Right lobe of liver (tissue), 6 donors: Measurements from ENCODE around the gene POMGNT1. TPM values are rescaled to one million over a fixed set of nuclear protein-coding genes. Genes with fewer than 3 reads are reported as not detected.

Source experiments
- ATAC-seq, 4 donors: fragments of 200-7000 bp; cut with Tn5 transposase; one replicate each; pipeline ENCODE4 v1.9.1; 2020; ENCODE audit warnings: mild to moderate bottlenecking in 4 of 4, moderate library complexity in 4 of 4
- DNase-seq, 3 donors: peaks; one replicate each; pipeline ENCODE4 v3.0.0-alpha.2; 2020
- H3K27ac ChIP-seq, 3 donors: fragments of 200-600 bp; one replicate each; pipeline ENCODE4 v1.8.0; 2022
- H3K27me3 ChIP-seq, 2 donors: fragments of 200-600 bp; one replicate each; pipeline ENCODE4 v1.8.0; 2022
- H3K36me3 ChIP-seq, 4 donors: fragments of 200-600 bp; sonication (generic) in 1 of 4; one replicate each; pipeline versions ENCODE4 v1.5.1 to v1.8.0; 2017 to 2022; ENCODE audit warnings: control low read depth in 1 of 4
- H3K4me1 ChIP-seq, 4 donors: fragments of 200-600 bp; sonication (generic) in 1 of 4; one replicate each; pipeline versions ENCODE4 v1.5.1 to v1.8.0; 2017 to 2022; ENCODE audit warnings: control low read depth in 1 of 4
- H3K4me3 ChIP-seq, 3 donors: fragments of 200-600 bp; one replicate each; pipeline ENCODE4 v1.8.0; 2022
- H3K9me3 ChIP-seq, 4 donors: fragments of 200-600 bp; sonication (generic) in 1 of 4; one replicate each; pipeline versions ENCODE4 v1.5.1 to v1.8.0; 2017 to 2022; ENCODE audit warnings: control low read depth in 1 of 4
- CTCF ChIP-seq, 4 donors: fragments of 200-600 bp in 3 of 4; fragments of 450-650 bp in 1 of 4; IDR thresholded peaks; one replicate each; pipeline versions ENCODE4 v1.5.1 to v1.8.0; 2016 to 2022; ENCODE audit warnings: antibody characterized with exemption in 4 of 4, mild to moderate bottlenecking in 2 of 4
- POLR2A ChIP-seq: fragments of 450-650 bp; IDR thresholded peaks from one replicate; pipeline ENCODE4 v1.6.1; 2017; ENCODE audit warnings: antibody characterized with exemption, mild to moderate bottlenecking
- WGBS: methylation state at CpG from one replicate; pipeline ENCODE4 v1.1.6; 2018; ENCODE audit warnings: low coverage, low lambda C conversion rate; ENCODE audit not compliant: insufficient coverage; ENCODE audit errors: missing lambda C conversion rate; 5-methylcytosine and 5-hydroxymethylcytosine counted together
- intact Hi-C, 2 donors: fragments of 100-400 bp; cut with DNase I; formaldehyde crosslinking; loops; one replicate each; pipeline versions ENCODE4 v1.11.2 to v1.14.1; 2022
- total RNA-seq, 6 experiments: library from RNA; depleted of rRNA in 2 of 6; stranded (reverse); fragments of >200 nt in 2 of 6; fragmentation: NEBNext Ultra II Directional in 3 of 6; extraction: Animal tissue kit (Norgen Biotek cat#: 25700) in 3 of 6; gene quantifications; one replicate each; pipeline versions ENCODE4 v1.1.0 to v1.2.4, GENCODE V29; 2016 to 2023
- donor health status: DM: no; HTN: yes; CAD: no.
- donor health status: DM: no; HTN: no; CAD: no.
- donor health status: DM: no; HTN: no; CAD: no.
- donor health status: DM: no; HTN: yes; CAD: no.
- donor health status: DM: no; HTN: yes; CAD: no.

Gene POMGNT1
- total RNA-seq, 6 experiments from 2014 or later: 26.9 to 47.4 (median 38.8) TPM

GRCh38 chr1:46157916-46158311, 40.3 kb downstream of the POMGNT1 start:
- Histone ChIP-seq H3K36me3 (no peaks in the 10 kb centered on the region), H3K4me1 (no peaks in the 10 kb centered on the region), H3K27ac (no peak overlapping the region), H3K27me3 (no peaks in the 10 kb centered on the region), H3K9me3 (no peaks in the 10 kb centered on the region), H3K4me3 (no peak overlapping the region)
- 80% methylated on average over 1 of the region's 1 CpG for WGBS
- ATAC-seq (no peak), DNase-seq (no peak)
- no peak for TF ChIP-seq POLR2A
- TF ChIP-seq CTCF (IDR thresholded peaks at IDR 0.05): no peak
- intact Hi-C loops: no loop called here

- H3K27ac ChIP-seq: no peak overlapping the region
- no peaks in the 10 kb centered on the region for H3K9me3 ChIP-seq
- DNase-seq: no peak
- TF ChIP-seq CTCF (IDR thresholded peaks at IDR 0.05) (no peak), POLR2A (no peak)
- no peak overlapping the region for H3K4me3 ChIP-seq
- no peaks in the 10 kb centered on the region for H3K36me3 ChIP-seq
- ATAC-seq: no peak
- no peaks in the 10 kb centered on the region for H3K4me1 ChIP-seq
- intact Hi-C loops: no loop called here
- no peaks in the 10 kb centered on the region for H3K27me3 ChIP-seq
- 88% methylated on average over 1 of the region's 1 CpG for WGBS
These were observed 44.5 kb downstream of the POMGNT1 start for GRCh38 chr1:46153732-46154131.

GRCh38 chr1:46153228-46153627, 45.0 kb downstream of the POMGNT1 start:
- intact Hi-C loops: no loop called here
- TF ChIP-seq POLR2A (no peak), CTCF (IDR thresholded peaks at IDR 0.05) (no peak)
- no CpG with 5 or more reads among the region's 1 CpG for WGBS

GRCh38 chr1:46152016-46152415, 46.2 kb downstream of the POMGNT1 start:
- Histone ChIP-seq H3K9me3 (no peaks in the 10 kb centered on the region), H3K27me3 (no peaks in the 10 kb centered on the region), H3K4me3 (no peak overlapping the region), H3K27ac (no peak overlapping the region), H3K4me1 (no peaks in the 10 kb centered on the region), H3K36me3 (no peaks in the 10 kb centered on the region)
- WGBS: 50% methylated on average over 3 of the region's 3 CpGs
- DNase-seq (no peak), ATAC-seq (no peak)
- intact Hi-C loops: no loop called here
- TF ChIP-seq POLR2A (no peak), CTCF (IDR thresholded peaks at IDR 0.05) (no peak)

More at GRCh38 chr1:46153228-46153627, 45.0 kb downstream of the POMGNT1 start:
- no peak overlapping the region for H3K27ac ChIP-seq
- no peak overlapping the region for H3K4me3 ChIP-seq
- no peaks in the 10 kb centered on the region for H3K27me3 ChIP-seq
- DNase-seq (no peak), ATAC-seq (no peak)
- H3K36me3 ChIP-seq: no peaks in the 10 kb centered on the region
- no peaks in the 10 kb centered on the region for H3K9me3 ChIP-seq
- no peaks in the 10 kb centered on the region for H3K4me1 ChIP-seq

GRCh38 chr1:46150085-46150484, 48.1 kb downstream of the POMGNT1 start:
- H3K27me3 ChIP-seq: no peaks in the 10 kb centered on the region
- H3K27ac ChIP-seq: no peak overlapping the region
- no peak overlapping the region for H3K4me3 ChIP-seq
- TF ChIP-seq POLR2A (no peak), CTCF (IDR thresholded peaks at IDR 0.05) (no peak)
- ATAC-seq (no peak), DNase-seq (no peak)
- intact Hi-C loops: no loop called here
- H3K9me3 ChIP-seq: no peaks in the 10 kb centered on the region
- no peaks in the 10 kb centered on the region for H3K4me1 ChIP-seq
- WGBS: 58% methylated on average over 2 of the region's 2 CpGs
- no peaks in the 10 kb centered on the region for H3K36me3 ChIP-seq
